ENCODE results near the gene LPCAT4.

GRCh38 chr15:34341381-34342212 lies 25.4 kb downstream of the LPCAT4 start:
- TF ChIP-seq CTCF (IDR thresholded peaks at IDR 0.05 in 8 of 11, conservative IDR thresholded peaks at IDR 0.05 in 3 of 11) (no peak), POLR2A (IDR thresholded peaks at IDR 0.05) (no peak)
